ENCODE results near the gene RPS6KC1.
"Not testable (repeated sequence)": the region's sequence is repeated elsewhere in the genome, so short reads cannot be mapped to it uniquely, and the experiment has no call there.

The RPS6KC1 gene

GRCh38 chr1:213106298-213106697, 55.3 kb downstream of the RPS6KC1 start:
- DNase-seq (ENCODE audit: low read depth), result no peak

DNA sequence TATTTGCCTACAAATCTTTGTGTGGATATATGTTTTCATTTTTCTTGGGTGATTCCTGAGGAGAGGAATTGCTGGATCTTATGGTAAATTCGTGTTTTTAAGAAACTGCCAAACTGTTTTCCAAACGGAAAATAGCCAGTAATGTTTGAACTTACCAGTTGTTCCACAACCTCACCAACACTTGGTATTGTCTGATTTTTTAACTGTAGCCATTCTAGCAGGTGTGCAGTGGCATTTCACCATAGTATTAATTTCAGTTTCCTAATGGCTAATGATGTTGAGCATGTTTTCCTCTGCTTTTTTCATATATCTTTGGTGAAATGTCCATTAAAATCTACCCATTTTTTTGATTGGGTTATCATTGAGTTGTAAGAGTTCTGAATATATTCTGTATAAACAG, 56.6 kb downstream of the RPS6KC1 start:
- DNase-seq (ENCODE audit: low read depth), result no peak

DNA sequence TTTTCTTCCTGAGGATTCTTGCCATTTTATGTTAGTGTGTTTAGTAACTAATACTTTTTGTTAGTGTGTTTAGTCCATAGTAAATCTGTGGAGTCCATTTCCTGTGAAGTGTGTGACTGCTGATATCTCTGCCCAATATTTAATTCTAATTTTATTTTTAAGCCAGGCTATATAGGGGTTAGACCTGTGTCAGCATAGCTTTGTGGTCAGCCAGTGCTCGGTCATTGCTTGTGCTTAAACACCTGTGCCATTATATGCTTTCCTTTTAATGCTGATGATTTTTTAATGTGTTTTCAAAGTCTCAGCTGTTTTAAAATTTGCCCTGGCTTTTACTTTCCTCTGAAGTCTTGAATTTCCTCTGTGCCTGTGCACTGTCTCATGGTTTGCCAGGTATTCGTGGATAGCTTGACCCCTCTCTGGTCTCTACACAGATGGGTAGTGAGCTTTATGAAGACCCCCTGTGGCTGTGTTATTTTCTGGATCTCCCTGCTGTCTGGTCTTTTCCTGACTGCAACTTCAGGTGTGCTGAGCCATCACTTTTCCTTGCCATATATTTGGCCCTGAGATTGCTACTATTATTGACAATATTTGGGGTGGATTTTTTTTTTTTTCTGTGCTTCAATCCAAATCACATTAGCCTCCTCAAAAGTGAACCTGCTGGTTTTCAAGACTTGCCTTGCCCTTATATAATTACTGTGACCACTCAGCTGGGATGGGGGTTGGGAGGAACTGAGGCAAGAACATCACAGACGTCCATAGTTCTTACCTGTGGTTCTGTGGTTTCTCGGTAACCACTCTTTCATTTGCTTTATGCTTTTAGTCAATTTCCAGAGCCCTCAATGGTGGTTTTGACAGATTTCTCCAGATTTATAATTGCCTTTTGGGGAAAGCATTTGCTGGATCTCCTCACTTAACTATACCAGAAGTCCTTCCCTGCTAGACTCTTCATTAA, 59.6 kb downstream of the RPS6KC1 start:
- DNase-seq (ENCODE audit: low read depth), result no peak

- DNase-seq (ENCODE audit: low read depth), result no peak
These were observed 60.5 kb downstream of the RPS6KC1 start for GRCh38 chr1:213111502-213111901.

- DNase-seq (ENCODE audit: low read depth), result not testable (repeated sequence)
These were observed 61.7 kb downstream of the RPS6KC1 start for GRCh38 chr1:213112723-213113122.

DNA sequence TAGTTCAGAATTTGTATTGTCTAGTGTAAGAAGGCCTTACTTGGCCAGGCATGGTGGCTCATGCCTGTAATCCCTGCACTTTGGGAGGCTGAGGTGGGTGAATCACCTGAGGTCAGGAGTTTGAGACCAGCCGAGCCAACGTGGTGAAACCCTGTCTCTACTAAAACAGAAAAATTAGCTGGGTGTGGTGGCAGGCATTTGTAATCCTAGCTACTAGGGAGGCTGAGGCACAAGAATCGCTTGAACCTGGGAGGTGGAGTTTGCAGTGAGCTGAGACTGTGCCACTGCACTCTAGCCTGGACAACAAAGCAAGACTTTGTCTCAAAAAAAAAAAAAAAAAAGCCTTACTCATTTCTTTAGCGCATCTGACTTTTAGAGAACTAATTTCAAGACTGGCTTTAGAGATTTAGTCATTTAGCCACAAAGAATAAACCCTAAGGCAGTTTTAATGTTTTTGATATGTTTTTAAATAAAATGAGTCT, 66.7 kb downstream of the RPS6KC1 start:
- DNase-seq (ENCODE audit: low read depth), result not testable (repeated sequence)

- no peak for DNase-seq (ENCODE audit: low read depth)
These were observed 68.8 kb downstream of the RPS6KC1 start for GRCh38 chr1:213119794-213120193.

- no peak for DNase-seq (ENCODE audit: low read depth)
These were observed 69.3 kb downstream of the RPS6KC1 start for GRCh38 chr1:213120386-213120785.

- no peak for DNase-seq (ENCODE audit: low read depth)
These were observed 69.9 kb downstream of the RPS6KC1 start for GRCh38 chr1:213120961-213121360.

GRCh38 chr1:213122514-213122929, 71.5 kb downstream of the RPS6KC1 start:
- peak; percentile 69 for DNase-seq (ENCODE audit: low read depth)

DNA sequence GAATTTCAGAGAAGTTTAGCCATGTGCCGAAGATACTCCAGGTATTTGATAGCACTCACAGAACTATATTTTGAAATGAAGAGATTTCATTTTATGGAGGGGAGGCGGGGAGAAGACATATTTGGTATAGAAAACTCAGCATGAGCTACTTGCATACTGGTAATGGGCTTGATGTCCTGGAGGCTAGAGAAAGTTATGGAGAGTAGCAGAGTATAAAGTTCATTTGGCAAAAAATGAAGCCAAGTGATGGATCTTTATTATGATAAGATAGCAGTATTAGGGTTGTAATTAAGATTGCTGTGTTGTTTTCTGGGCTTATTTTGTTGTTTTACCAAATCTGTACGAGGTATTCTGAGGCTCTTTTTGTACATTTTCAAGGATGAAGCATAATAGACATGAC, 72.0 kb downstream of the RPS6KC1 start:
- DNase-seq (ENCODE audit: low read depth), result no peak

DNA sequence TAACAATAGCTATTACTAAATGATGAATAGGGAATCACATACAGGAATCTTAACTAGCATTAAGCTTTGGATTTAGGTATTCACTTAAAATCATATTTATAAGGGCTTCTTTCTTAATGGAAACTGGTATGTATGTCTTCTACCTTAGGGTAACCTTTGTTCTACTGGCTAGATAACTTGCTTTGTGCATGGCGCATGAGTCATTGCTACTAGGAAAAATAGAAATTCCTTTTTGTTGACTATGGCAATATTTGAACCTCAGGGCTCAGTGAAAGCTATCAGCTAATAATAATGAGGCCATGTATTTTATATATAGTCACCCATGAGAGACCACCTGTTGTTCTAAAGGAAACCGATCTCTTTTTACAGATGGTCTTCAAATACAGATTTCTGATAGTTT, 72.5 kb downstream of the RPS6KC1 start:
- peak; percentile 76 for DNase-seq (ENCODE audit: low read depth)

GRCh38 chr1:213124590-213124989, 73.5 kb downstream of the RPS6KC1 start:
- no peak for DNase-seq (ENCODE audit: low read depth)

DNA sequence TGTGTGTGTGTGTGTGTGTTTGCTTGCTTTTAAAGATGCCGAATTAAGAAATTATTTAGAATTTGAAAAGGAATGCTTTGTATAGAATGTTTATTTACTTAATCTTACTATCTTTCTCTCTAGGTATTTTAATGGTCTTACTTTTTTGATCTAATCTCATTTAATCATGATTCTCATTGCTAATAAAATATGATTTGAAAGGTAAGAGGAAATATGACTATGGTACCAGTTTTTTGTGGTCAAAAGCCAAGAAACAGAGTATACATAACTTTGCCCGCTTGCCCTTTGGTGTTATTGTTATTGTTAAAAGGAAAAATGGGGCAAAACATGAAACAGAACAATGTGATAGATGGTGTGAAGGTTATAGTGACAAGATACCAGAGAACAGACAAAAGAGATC, 74.6 kb downstream of the RPS6KC1 start:
- no peak for DNase-seq (ENCODE audit: low read depth)

GRCh38 chr1:213127074-213127473, 76.0 kb downstream of the RPS6KC1 start:
- no peak for DNase-seq (ENCODE audit: low read depth)

- DNase-seq (ENCODE audit: low read depth), result no peak
These were observed 81.0 kb downstream of the RPS6KC1 start for GRCh38 chr1:213131851-213132655.

DNA sequence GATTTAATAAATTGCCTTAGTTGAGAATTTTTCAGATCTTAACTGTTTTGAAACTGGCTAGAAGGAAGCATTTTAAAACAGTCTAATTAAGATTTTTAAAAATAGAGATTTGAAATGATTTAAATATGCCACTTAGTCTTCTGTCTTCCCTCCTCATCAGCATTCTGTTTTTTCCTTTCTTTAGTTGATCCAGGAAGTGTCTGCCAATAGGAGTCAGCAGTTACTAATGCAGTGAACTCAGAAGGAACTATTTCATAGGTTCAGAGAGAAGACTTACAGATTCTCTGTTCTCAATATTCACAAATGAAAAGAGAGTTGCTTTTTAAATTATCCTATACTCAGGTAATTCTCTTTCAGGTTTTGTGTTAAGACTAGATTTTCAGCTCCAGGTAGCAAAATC, 84.5 kb downstream of the RPS6KC1 start:
- DNase-seq (ENCODE audit: low read depth), result peak; percentile 47

DNA sequence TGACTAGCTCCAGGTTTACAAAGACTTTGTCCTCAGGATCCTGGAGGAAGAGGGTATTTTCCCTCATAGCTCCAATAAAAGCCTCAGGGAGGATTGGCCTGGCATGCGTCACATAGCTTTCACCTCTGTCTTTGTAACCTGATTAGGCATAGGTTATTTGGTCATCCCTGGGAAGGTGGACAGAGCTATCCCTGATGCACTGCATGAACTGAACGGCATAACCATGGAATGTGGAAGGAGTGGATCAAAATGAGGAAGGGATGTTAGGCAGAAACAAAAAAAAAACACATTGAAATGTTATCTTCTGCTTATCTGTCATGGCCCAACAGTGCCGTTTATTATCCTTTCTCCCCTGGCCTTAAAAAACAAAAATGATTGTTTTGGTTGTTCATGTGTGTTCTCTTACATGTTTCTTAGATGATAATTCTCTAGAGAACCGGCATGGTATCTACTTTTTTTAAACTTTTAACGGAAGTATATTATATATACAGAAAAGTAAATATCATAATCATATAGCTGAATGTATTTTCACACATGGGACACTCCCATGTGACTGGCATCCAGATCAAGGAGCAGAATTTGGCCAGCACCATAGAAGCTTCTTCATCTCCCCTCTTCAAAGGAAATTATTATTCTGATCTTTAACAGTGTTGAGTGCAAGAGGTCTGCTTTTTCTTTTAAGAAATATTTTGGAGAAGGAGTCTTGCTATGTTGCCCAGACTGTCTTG, 85.3 kb downstream of the RPS6KC1 start:
- DNase-seq (ENCODE audit: low read depth), result no peak

DNA sequence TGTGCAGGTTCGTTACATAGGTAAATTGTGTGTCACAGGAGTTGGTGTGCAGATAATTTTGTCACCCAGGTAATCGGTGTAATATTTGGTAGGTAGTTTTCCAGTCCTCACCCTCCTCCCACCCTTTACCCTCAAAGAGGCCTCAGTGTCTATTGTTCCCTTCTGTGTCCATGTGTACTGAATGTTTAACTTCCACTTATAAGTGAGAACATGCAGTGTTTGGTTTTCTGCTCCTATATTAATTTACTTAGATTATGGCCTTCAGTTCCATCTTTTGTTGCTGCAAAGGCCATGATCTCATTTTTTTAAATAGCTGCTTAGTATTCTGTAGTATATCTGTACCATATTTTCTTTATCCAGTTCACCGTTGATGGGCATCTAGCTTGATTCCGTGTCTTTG, 87.3 kb downstream of the RPS6KC1 start:
- no peak for DNase-seq (ENCODE audit: low read depth)

DNA sequence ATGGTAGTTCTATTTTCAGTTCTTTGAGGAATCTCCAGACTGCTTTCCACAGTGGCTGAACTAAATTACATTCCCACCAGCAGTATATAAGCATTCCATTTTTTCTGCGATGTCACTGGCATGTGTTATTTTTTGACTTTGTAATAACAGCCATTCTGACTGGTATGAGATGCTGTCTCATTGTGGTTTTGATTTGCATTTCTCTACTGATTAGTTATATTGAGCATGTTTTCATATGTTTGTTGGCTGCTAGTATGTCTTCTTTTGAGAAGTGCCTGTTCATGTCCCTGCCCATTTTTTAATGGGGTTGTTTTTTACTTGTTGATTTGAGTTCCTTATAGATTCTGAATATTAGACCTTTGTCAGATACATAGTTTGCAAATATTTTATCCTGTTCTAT, 87.9 kb downstream of the RPS6KC1 start:
- DNase-seq (ENCODE audit: low read depth), result peak; percentile 44

DNA sequence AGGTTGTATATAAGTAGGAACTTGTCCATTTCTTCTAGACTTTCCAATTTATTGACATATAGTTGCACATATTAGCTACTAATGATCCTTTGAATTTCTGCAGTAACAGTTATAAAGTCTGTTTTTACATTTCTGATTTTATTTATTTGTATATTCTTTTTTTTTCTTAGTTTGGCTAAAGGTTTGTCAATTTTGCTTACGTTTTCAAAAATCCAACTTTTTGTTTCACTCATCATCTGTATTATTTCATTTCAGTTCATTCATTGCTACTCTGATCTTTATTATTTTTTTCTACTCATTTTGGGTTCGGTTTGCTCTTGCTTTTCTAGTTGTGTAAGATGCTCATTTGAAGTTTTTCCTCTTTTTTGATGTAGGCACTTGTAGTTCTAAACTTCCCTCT, 97.9 kb downstream of the RPS6KC1 start:
- DNase-seq (ENCODE audit: low read depth), result no peak

- DNase-seq (ENCODE audit: low read depth), result not testable (repeated sequence)
These were observed 99.0 kb downstream of the RPS6KC1 start for GRCh38 chr1:213150090-213150489.
